ENCODE data around the gene SYNDIG1.

The SYNDIG1 gene

DNA sequence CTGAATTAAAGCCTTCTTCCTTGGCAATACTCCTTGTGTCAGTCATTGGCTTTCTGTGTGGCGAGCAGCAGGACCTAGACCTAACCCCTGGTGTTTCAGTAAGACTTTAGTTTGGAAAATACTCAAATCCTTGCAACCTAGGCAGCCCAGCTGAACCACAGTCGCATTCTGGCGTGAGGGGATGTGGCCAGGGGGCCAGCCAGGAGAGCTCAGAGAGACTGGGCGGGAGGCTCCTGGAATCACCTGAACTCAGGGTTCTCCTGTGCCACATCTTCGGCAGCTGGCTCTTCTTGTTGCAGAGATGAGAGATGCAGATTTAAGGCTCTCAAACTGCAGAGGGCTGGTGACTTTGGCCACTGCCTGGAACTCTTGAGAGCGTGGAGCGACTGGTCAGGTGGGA, 102.7 kb downstream of the SYNDIG1 start:
- DNase-seq: no peak

DNA sequence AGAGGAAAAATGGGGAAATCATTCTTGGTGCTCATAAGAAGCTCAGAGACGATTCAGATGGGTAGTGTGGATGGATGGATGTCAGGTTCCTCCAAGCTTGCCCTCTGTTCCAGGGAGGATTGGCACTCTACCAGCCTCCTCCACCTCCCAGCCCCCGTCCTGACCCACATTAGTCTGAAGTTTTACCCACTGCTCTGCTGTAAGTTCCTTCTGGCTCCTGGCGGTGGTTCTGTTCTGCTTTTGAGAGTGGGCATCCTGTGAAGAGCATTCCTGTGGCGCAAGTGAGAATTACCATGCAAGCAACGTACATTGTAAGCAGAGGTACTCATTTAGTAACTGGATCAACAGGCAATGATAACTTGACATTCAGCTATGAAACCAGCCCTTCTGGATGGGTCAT, 103.4 kb downstream of the SYNDIG1 start:
- DNase-seq: no peak

DNA sequence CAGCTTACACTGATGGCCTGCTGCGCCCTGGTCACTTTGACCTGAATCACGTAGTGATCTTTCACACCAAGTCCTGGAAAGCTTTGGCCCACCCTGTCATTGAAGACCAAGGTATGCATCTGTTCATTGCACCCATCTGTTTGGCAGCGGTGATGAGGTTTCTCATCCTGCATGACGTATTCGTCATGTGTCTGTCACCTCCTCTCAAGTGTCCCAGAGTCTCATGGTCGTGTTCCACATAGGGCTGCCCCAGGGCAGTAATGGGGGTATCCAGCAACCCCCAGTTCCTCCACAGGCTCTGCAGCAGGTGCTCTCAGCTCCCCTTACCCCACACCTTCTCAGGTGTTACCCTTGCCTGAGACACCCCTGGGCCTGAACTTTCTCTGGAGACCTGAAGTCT, 104.1 kb downstream of the SYNDIG1 start:
- no peak for DNase-seq

DNA sequence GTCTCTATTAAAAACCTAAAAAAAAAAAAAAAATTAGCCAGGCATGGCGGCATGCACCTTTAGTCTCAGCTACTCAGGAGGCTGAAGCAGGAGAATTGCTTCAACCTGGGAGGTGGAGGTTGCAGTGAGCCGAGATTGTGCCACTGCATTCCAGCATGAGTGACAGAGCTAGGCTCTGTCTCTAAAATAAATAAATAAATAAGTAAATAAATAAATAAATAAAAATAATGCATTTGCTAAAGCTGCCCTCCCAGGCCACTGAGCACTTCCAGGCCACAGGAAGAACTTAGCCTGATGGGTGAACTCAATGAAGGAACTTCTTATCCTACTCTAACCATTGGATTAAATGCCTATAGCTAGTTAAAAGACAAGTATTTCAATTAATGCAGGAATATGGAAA, 104.9 kb downstream of the SYNDIG1 start:
- no peak for DNase-seq

DNA sequence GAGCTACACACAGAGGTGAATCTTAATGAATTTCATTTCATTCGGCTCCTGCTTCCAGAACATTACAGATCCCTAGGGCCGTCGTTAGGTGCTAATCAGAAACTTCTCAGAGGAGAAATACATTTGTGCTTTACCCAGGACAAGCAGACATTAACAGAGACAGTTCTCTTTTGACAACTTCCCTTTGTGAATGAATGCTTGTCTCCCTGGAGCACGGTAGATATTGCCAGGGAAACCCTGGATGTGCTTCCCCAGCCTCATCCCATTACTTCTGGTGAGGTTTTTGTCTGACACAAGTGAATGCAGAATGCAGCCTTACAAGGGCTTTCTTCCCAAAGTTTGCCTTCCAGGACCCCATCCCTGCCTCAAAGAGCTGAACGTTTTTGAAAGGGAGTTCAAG, 105.4 kb downstream of the SYNDIG1 start:
- DNase-seq: no peak

DNA sequence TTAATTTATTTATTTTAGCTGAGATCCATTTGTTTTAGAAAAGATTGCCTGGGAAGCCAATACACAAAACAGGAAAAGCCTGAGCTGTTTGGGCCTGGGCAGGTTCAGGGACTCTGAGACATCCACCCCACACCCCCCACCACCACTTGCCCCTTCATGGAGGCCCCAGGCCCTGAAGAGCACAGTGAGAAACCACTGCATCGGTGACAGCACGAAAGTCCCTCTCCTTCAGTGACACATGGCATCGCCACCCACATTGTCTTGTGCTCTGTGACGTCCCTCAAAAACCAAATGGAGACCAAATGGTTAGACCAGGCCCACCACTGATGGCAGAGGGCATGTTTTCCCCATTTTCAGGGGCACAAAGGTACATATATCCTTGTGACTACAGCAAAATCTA, 106.4 kb downstream of the SYNDIG1 start:
- no peak for DNase-seq

DNA sequence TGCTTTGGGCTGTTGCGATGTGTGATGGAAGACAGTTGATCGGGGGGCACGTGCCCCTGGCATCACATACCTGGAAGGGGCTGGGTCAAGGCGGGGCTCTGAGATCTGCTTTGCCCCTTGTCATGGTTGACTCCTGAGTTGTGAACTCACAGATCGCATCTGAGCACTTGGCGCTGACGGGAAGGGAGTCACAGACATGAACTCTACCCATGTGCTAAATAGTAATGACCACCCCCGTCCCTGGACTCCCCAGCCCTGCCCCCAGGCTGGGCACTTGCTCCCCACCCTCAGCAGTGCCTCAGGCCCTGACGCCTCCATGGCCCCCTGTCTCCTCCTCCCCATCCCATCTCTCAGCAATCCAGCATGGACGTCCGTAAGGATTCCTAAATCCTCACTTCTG, 107.0 kb downstream of the SYNDIG1 start:
- no peak for DNase-seq

DNA sequence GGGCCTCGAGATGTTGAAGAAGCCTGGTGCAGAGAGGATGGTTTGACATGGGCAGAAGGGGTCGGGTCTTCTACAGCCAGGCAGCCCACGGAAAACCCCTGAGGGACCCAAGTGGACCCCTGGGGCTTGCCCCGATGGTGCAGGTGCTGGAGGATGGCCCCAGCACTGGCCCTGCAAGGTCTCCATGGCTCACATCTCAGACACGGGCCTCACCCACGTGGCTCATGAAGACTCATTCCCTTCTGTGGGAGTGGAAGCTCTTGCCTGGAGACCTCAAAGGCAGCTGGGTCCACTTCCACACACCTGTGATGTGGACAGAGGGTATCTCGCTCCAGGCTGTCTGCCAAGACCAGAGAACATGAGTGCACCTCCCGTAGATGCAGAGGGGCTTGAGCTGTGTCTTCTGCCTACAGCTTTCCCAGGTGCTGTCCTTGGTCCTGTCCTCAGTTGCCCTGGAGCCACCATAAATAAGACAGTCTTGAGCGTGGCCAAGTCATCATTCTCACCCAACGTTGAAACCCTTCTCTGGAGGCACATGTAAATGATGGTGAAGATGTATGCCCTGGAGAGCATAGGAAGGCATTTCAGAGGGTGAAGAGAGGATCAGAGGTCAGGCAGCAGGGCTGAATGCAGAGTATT, 108.0 kb downstream of the SYNDIG1 start:
- DNase-seq: no peak

DNA sequence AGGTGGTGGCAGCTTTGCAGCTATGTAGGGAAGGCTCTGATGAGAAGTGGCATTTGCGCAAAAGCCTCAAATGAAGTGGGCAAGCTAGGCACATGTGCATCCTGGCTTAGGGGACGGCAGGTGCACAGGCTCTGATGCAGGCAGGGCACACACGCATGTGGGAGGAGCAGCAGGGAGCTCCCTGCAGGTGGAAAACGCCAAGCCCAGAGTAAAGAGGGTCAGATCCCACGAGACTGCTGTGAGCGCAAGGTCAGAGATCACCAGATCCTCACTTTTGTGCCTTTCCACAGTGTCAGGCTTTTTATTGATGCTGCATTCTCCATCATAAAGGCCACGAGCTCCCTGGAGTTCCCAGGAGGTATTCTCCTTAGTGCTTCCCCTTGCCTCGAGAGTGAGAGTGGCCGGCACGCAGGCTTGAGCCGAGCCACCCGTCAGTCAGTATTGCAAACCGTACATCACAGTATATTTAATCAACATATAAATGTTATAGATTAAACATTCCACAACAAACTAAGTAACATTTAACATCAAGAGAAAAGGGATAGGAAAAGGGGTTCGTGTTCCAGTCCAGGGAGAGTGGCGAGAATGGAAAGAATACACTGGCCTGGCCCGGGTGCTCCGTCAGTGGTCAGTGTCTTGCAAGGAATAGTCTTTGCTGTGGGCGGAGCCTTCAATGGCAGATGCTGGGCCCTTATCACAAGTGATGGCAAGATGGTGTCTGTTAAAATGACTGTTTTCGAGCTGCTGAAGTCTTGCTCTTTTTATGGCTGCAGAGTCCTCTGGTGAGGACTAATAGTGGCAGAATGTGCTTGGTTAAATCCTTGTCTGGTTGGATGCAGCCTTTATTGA, 109.4 kb downstream of the SYNDIG1 start:
- DNase-seq: no peak

DNA sequence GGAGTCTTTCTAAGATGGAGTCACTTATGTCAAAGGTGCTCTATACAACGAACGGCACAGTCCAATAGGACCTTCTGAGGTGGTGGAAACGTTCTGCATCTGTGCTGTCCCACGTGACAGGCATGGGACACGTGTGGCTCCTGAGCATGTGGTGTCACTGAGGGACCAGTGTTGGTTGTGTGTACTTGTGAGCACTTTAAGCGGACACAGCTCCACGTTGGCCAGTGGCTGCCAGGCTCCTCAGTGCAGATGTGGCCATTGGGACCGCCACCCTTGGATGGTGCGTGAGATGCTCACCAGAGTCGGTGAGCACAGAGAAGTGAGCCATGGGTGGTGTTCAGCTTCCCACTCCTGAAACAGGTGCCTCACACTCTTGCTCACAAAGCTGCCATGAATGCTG, 110.0 kb downstream of the SYNDIG1 start:
- DNase-seq: no peak

DNA sequence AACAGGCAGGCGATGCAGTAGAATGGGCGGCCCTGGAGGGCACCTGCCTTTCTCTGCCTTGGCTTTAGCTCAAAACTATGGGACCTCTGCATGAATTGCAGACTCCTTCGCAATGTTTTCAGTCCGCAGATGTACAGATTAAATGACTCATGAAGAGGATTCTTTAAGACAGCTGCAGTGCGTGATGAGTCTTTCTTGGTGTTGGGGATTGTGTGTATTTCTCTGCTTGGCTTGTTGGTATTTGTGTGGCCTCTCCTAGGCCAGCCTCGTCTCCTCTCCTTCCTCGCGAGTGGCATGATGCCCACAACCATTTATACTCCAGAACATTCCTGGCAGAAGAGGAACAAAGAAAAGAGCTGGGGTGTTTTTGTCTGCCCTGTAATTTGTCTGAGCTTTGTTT, 110.6 kb downstream of the SYNDIG1 start:
- no peak for DNase-seq

DNA sequence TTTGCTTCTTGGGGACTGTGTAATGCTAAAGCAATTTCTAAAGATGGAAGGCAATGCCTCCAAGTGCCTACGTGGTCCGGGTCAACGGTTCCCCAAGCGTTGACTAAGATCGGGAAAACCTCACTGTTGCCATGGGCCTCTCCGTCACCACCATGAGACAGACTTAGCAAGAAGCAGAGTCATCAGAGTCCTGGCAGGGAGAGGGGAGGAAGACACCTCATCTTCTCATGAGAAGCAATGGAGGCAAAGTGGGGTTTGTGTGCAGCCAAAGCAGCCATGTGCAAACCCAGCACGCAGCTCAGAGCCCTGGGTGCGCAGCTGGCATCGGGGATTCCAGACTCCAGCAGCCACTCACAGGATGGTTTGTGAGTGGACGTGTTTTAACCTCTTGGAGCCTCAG, 111.4 kb downstream of the SYNDIG1 start:
- DNase-seq: no peak

DNA sequence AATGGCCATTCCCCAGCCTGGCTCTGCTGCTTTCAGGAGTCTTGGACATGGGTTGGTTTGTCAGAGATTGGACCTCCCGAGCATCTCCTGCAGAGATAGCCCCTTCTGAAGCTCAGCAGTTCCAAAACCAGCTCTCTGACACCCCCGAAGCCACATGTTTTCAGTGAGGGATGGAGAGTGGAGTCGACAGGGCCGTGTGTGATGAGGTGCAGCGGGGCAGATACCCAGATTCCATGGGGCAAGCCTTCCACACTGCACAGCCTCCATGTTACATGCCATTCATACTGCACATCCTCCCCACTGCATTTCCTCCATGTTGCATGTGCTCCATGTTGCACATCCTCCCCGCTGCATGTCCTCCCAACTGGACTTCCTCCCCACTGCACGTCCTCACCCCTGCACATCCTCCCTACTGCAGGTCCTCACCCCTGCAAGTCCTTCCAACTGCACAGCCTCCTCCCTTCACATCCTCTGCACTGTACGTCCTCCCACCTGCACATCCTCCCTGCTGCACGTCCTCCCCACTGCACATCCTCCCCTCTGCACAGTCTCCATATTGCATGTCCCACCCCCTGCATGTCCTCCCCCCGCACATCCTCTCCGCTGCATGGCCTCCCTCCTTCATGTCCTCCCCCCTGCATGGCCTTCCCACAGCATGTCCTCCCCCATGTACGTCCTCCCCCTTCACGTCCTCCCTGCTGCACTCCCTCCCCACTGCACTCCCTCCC, 112.2 kb downstream of the SYNDIG1 start:
- no peak for DNase-seq

DNA sequence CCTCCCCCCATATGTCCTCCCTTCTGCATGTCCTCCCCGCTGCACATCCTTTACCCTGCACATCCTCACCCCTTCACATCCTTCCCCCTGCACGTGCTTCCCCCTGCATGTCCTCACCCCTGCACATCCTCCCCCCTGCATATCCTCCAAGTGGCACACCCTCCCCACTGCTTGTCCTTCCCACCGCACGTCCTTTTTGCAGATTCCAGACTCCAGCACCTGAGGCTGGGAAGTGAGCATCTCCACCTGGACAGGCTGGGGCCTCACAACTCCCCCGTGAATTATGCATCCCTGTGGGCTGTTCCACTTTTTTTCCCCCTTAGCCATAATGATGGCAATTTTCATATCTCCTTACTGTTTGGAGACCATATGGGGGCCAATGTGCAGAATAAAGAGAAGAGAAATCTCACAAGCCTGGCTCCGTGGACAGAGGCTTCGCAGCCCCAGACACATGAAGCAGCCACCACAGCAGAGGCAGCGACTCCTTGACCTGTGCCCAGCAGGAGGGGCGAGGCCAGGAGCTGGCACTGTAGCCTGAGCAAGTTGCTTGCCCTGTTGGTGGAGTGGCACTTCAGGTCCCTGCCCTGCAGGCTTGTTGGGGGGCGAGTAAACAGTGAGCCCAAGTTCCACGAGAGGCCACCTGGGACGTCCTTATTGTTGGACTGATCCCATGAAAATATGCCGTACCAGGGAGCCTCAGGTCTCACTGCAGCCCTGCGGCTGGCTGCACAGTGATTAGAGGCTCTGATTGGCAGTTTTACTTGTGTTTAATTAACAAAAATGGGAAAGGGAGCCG, 113.1 kb downstream of the SYNDIG1 start:
- no peak for DNase-seq

DNA sequence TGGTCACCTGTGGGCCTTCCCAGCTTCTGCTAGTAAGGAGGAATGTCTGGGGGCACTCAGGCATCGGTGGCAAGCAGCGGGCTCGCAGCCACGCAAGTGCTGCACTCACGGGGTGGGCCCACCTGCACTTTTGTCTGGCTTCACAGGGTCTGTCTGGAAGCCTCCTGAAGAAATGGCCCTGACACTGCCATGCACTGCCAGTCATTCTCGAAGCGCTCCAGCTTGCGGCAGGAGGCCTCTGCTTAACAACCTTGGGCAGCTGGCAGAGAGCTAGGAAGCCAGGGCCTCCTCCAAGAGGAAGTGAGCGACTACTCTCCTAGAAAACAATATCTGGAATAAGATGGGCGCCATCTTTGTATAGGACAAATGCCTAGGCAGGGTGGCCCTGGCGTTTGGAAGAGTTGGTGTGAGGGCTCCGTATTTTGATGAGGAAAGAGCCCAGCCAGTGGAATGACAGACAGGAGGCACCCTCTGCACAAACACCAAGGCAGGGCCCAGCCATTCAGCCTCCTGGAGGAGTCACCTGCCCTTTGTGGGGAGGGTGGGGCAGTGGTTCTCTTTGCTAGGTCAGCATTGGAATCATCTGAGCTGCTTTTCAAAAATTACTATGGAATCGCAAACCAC, 113.9 kb downstream of the SYNDIG1 start:
- no peak for DNase-seq

DNA sequence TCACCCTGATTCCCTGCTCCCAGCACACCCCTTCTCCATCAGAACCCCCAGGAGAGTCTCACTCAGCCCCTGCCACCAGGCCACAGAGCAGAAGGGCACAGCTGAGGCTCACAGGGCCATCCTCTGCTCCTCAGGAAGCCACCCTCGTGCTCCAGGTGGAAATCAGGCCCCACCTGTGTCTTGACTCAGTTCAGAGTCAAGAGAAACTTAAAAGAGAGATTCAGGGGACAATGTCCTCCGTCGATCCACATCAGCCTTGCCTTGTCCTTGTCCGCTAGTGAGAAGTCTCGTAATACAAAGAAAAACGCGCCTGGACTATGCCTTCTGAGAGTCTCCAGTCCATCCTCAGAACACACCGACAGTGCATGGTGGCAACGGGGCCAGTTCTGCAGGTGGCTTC, 114.6 kb downstream of the SYNDIG1 start:
- no peak for DNase-seq

DNA sequence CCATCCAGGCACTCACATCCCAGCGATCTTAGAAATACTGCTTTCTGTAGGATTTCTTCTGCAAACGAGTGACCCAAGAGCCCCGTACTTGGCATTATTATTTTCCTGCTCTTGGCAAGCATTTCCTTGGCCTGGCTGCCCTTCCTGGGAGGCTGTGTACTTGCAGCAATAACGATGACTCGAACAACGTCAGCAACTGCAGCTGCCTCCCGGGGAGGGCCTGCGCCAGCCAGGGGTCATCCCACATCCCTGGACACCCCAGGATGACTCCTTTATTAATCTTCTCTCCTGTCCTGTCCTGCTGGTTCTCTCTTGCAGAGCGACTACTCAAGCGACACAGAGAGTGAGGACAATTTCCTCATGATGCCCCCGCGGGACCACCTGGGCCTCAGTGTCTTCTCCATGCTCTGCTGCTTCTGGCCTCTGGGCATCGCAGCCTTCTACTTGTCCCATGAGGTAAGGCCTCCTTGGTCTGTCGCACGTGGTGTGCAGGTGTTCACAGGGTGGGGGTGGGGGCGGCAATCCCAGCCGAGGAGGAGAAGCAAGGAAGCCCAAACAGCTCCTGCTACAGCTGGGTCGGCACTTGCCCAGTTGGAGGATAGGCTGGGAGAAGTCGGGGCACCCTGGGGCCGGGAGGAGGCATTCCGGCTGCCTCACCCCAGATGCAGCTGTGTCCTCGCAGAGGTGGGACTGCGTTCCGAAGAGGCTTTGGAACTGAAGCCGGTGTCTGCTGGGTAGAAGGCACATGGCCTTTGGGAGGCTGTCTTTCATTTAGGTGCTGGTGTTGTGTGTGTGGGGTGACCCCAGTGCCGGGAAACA, 115.3 kb downstream of the SYNDIG1 start:
- DNase-seq: no peak

DNA sequence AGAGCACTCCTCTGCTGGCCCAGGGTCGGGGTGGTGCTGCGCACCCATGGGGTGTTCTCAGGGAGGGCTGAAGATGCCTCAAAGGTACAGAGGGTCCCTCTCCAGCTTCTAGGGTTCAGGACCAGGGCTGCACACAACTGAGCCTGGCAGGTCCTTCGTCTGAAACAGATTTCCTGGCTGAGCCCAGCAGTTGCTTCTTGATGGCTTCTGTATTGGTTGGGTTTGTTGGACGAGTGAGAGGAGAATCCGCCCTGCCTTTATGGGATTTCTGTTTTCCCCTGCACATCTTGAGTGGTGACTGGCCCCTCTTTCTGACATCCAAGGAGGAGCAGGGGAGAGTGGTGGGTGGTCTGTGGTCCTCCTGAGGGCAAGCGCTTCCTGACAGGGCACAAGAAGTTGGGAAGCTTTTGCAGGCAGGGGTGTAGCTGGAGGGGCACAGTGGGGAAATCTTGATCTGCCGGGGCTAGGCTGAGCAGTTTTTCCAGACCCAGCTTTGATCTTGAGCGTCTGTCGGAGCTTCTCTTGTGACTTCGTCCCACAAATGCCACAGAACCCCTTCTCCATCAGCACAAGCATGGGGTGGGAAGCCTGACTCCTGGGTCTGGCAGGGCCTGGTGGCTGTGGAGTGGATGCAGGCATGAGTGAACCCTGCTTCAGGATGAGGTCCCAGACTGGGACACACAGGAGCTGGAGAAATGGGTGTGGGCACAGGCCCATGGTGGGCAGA, 116.5 kb downstream of the SYNDIG1 start:
- no peak for DNase-seq

DNA sequence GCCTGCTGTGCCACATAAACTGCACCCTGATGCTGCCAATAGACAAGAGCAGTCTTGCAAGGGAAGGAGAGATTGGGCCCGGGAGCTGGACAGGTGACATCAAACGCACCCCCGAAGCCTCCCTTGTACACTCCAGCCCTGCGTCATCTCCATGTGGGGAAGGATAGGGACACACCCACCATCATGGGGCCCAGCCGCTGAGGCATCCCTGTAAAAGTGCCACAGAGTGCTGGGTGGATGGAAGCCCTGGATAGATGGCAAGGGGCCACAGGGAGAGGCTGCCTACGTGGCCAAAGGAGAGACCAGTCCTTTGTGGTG, 117.1 kb downstream of the SYNDIG1 start:
- no peak for DNase-seq

DNA sequence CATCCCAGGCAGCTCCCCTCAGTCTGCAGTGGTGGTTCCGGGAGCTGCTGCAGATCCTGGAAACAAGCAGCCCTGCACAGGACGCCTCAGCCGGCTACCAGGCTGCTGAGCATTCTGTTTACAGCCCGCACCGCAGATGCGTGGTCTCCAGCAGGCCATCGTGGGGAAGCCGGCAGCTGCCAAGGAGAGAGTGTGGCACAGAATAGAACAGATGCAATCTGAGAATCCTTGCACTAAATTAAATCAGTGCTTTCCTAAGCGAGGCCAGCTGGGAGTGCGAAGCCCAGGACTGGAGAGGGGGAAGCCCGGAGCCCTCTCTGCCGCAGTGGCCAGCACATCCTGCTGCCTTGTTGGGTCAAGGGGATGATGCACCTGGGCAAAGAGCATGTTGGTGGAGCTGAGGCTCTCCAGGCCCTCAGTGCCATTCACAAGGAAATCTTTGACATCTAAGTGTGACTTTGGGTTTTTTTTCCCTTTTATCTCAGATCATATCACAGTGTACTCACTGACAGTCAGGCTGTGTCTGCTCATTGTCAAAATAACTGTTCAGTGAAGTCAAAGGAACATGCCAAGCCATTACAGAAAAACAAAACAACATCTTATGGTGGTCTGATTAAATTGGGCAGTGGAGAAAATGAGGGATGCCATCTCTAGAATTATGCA, 118.1 kb downstream of the SYNDIG1 start:
- no peak for DNase-seq

Data from CD4-positive, alpha-beta T cell treated with Interferon gamma for 1 hour (primary cell).